ENCODE results near the gene TTC33.
"Not testable (repeated sequence)": the region's sequence is repeated elsewhere in the genome, so short reads cannot be mapped to it uniquely, and the experiment has no call there.

TTC33 gene

DNA sequence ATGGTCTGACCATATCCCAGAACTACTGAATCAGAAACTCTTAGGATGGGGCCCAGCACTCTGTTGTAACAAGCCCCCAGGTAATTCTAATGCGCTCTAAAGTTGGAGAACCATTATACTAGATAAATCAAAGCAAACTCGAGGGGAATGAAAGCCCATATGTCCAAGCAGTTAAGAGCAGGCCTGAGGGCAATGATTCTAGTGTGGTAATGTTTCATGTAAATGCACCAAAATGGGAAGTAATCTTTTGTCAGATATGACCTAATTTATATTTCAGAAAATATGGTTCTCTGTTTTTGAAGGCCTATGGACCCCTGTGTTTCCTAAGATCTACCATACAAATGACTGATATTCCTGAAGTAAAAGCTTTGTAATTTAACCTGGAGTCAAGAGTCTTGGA lies 184.0 kb downstream of the TTC33 start:
- ATAC-seq (ENCODE audit: low read depth) (no peak), DNase-seq (ENCODE audit: low spot score) (no peak)
- Histone ChIP-seq H3K36me3 (ENCODE audit: low read depth) (no peaks in the 10 kb centered on the region), H3K4me3 (ENCODE audit: severe bottlenecking) (no peak overlapping the region), H3K4me1 (ENCODE audit: insufficient read depth, poor library complexity, severe bottlenecking) (peaks cover 18% of the 10 kb centered on the region), H3K27ac (ENCODE audit: poor library complexity, severe bottlenecking) (no peak overlapping the region), H3K27me3 (ENCODE audit: insufficient read depth, poor library complexity, severe bottlenecking) (no peaks in the 10 kb centered on the region), H3K9me3 (ENCODE audit: severe bottlenecking) (no peaks in the 10 kb centered on the region)
- TF ChIP-seq, protein P1, sequence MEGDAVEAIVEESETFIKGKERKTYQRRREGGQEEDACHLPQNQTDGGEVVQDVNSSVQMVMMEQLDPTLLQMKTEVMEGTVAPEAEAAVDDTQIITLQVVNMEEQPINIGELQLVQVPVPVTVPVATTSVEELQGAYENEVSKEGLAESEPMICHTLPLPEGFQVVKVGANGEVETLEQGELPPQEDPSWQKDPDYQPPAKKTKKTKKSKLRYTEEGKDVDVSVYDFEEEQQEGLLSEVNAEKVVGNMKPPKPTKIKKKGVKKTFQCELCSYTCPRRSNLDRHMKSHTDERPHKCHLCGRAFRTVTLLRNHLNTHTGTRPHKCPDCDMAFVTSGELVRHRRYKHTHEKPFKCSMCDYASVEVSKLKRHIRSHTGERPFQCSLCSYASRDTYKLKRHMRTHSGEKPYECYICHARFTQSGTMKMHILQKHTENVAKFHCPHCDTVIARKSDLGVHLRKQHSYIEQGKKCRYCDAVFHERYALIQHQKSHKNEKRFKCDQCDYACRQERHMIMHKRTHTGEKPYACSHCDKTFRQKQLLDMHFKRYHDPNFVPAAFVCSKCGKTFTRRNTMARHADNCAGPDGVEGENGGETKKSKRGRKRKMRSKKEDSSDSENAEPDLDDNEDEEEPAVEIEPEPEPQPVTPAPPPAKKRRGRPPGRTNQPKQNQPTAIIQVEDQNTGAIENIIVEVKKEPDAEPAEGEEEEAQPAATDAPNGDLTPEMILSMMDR (IDR thresholded peaks at IDR 0.05; ENCODE audit: poor library complexity, severe bottlenecking), result no peak

DNA sequence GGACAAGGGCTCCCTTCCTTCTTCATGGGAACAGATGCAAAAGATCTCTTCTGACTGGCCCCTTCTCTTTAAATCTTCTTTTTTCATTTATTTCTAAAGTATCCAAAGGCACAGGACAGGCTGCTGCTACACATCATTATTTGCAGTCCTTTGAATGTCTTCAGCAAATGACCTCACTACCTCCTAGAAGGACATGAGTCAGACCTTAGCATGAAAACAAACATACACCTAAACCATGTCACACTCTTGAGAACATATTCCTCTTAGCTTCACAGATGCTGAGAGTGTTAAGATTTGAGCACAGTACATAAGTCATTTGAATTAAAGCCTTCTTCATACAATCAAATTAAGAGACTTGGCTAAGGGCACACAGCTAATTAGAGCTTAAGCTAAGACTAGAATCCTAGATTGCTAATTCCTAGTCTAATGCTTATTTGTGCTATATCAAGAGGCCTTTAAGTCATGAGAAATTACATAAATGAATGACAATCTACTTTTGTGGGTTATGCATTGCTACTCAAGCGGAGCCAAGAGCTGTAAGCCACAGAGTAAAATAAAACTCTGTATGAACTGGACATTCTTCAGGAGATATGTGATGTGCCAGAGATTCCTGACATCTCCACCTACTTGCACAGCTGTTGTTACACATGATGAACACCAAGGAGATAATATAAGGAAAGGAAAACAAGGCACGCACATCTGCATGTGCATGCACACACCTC lies 185.2 kb downstream of the TTC33 start:
- Histone ChIP-seq H3K36me3 (ENCODE audit: low read depth) (no peaks in the 10 kb centered on the region), H3K27ac (ENCODE audit: poor library complexity, severe bottlenecking) (no peak overlapping the region), H3K4me1 (ENCODE audit: insufficient read depth, poor library complexity, severe bottlenecking) (peaks cover 18% of the 10 kb centered on the region), H3K9me3 (ENCODE audit: severe bottlenecking) (no peaks in the 10 kb centered on the region), H3K27me3 (ENCODE audit: insufficient read depth, poor library complexity, severe bottlenecking) (no peaks in the 10 kb centered on the region), H3K4me3 (ENCODE audit: severe bottlenecking) (no peak overlapping the region)
- TF ChIP-seq, protein P1 (IDR thresholded peaks at IDR 0.05; ENCODE audit: poor library complexity, severe bottlenecking), result no peak
- peak; percentile 95 for ATAC-seq (ENCODE audit: low read depth)
- DNase-seq (ENCODE audit: low spot score), result no peak

DNA sequence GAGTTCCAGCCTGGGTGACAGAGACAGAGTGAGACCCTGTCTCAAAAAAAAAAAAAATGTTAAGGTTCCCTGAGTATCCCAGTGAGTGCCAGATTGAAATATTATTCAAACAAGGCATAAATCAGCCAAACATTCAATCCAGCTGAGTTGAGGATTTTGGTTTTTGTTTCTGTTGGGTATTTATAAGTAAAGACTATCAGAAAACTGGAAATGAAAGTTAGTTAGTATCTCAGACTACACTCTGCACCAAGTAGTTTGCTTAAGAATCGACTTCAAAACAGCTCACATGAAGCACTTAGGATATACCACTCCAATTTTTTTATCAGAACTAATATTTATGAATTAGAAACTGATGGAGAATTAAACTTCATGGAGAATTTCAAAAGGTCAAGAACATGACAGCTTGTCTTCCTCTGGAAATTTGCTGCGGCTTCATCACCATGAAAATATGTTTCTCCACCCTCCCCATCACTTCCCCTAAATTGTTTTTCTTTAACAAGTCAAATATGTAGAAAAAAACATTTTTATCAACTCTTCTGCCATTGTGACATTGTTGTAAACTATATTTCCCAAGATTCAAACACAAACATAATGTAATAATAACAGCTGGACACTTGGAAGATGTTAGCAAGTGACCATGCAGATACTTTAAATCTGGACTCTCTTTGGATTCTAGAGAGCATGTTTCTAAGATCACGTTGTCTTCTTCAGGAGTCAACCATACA lies 186.1 kb downstream of the TTC33 start:
- Histone ChIP-seq H3K4me3 (ENCODE audit: severe bottlenecking) (no peak overlapping the region), H3K27ac (ENCODE audit: poor library complexity, severe bottlenecking) (no peak overlapping the region), H3K36me3 (ENCODE audit: low read depth) (no peaks in the 10 kb centered on the region), H3K9me3 (ENCODE audit: severe bottlenecking) (no peaks in the 10 kb centered on the region), H3K4me1 (ENCODE audit: insufficient read depth, poor library complexity, severe bottlenecking) (peaks cover 18% of the 10 kb centered on the region), H3K27me3 (ENCODE audit: insufficient read depth, poor library complexity, severe bottlenecking) (no peaks in the 10 kb centered on the region)
- DNase-seq (ENCODE audit: low spot score) (no peak), ATAC-seq (ENCODE audit: low read depth) (no peak)
- TF ChIP-seq, protein P1 (IDR thresholded peaks at IDR 0.05; ENCODE audit: poor library complexity, severe bottlenecking), result no peak

DNA sequence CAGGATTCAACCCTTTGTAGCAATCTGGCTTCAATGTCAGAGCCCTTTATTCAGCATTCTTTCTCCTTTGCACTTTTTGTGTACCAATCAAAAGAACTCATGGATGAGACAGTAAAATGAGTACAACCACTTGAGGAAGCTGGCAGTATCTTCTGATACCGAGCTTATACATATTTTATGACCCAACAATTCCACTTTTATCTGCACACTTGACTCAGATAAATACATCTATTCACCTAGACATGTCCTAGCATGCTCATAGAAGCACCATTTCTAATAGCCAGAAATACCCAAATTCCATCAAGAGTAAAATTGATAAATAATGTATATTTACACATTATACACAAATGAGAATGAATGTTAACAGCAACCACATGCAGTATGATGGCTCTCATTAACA lies 187.2 kb downstream of the TTC33 start:
- TF ChIP-seq, protein P1 (IDR thresholded peaks at IDR 0.05; ENCODE audit: poor library complexity, severe bottlenecking), result no peak
- no peak for DNase-seq (ENCODE audit: low spot score)
- Histone ChIP-seq H3K36me3 (ENCODE audit: low read depth) (no peaks in the 10 kb centered on the region), H3K4me1 (ENCODE audit: insufficient read depth, poor library complexity, severe bottlenecking) (peaks cover 18% of the 10 kb centered on the region), H3K27me3 (ENCODE audit: insufficient read depth, poor library complexity, severe bottlenecking) (no peaks in the 10 kb centered on the region), H3K9me3 (ENCODE audit: severe bottlenecking) (no peaks in the 10 kb centered on the region), H3K4me3 (ENCODE audit: severe bottlenecking) (no peak overlapping the region), H3K27ac (ENCODE audit: poor library complexity, severe bottlenecking) (no peak overlapping the region)
- no peak; the same call in 2 of the 3 replicates for ATAC-seq (ENCODE audit: low read depth)

DNA sequence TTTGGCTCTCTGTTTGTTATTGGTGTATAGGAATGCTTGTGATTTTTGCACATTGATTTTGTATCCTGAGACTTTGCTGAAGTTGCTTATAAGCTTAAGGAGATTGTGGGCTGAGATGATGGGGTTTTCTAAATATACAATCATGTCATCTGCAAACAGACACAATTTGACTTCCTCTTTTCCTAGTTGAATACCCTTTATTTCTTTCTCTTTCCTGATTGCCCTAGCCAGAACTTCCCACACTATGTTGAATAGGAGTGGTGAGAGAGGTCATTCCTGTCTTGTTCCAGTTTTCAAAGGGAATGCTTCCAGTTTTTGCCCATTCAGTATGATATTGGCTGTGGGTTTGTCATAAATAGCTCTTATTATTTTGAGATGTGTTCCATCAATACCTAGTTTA lies 192.6 kb downstream of the TTC33 start:
- not testable (repeated sequence) for H3K27ac ChIP-seq (ENCODE audit: poor library complexity, severe bottlenecking); H3K27me3 ChIP-seq (ENCODE audit: insufficient read depth, poor library complexity, severe bottlenecking); H3K4me1 ChIP-seq (ENCODE audit: insufficient read depth, poor library complexity, severe bottlenecking); H3K9me3 ChIP-seq (ENCODE audit: severe bottlenecking); H3K36me3 ChIP-seq (ENCODE audit: low read depth); DNase-seq (ENCODE audit: low spot score); ATAC-seq (ENCODE audit: low read depth); H3K4me3 ChIP-seq (ENCODE audit: severe bottlenecking)

Data from RWPE2 (cell line).